Activated CD8-positive, alpha-beta memory T cell treated with anti-CD3 and anti-CD28 coated beads, Interleukin-2, amount 50 U/mL, for 24 hours (primary cell): Measurements from ENCODE around the gene SMARCA4.
"Not testable (repeated sequence)": the region's sequence is repeated elsewhere in the genome, so short reads cannot be mapped to it uniquely, and the experiment has no call there.

Experiments
- DNase-seq: peaks from one replicate; pipeline ENCODE4 v3.0.0-alpha.2; 2020; ENCODE audit errors: extremely low read depth

The SMARCA4 gene

DNA sequence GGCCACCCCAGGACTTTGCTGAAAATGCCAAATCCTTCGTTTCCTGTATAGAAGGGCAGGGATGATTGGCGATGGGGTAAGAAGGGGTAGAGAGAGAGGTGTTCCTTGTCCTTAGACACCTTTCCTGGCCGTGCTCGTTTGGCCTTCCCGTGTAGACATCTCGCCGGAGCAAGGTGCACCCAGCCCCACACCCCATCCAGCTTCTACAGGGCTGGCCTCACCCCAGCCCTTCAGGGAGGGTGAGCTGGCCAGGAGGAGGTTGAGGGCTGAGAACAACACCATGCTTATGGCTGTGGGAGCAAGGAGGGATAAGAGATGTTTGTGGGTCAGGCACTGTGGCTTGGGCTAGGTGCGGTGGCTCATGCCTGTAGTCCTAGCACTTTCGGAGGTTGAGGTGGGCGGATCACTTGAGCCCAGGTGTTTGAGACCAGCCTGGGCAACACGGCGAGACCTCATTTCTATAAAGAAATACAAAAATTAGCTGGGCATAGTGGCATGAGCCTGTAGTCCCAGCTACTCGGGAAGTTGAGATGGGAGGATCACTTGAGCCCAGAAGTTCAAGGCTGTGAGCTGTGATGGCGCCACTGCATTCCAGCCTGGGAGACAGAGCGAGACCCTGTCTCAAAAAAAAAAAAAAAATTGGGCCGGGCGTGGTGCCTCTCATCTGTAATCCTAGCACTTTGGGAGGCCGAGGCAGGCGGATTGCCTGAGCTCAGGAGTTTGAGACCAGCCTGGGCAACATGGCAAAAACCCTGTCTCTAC is 15.5 kb downstream of the SMARCA4 start:
- no peak for DNase-seq

DNA sequence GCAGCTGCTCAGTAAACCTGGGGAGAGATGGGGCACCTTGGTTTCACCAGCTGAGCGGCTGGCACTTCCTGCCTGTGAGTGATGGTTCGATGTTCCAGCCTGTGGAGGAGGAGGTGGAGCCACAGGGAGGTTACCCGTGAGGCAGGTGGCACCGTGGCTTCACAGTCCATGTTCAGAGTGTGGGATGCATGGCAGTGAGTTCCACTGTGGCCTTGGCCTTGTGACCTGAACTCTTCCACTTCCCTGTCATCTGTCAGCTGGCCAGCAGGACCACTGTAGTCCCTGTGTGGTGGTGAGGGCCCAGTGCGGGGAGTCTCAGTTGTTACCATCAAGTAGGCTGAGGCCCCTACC is 16.9 kb downstream of the SMARCA4 start:
- no peak for DNase-seq

DNA sequence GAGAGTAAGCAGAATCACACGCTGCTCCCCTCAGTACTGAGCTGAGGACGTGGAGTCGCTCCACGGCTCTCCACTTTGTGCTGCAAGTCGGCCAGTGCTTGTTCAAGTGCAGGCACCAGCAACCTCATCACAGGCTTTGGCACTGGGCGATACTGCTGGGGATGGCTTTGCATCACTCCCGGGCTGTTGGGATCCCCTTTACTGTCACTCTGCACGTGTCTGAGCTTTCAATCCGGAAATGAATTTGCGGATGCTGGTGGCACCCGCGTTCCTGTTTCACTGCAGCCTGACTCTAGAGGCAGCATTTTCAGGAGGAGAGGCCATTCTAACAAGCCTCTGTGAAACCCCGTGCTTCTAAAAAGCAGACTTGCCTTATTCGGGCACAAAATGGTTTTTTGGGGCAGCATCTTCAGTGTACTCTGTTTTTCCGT is 19.1 kb downstream of the SMARCA4 start:
- no peak for DNase-seq

DNA sequence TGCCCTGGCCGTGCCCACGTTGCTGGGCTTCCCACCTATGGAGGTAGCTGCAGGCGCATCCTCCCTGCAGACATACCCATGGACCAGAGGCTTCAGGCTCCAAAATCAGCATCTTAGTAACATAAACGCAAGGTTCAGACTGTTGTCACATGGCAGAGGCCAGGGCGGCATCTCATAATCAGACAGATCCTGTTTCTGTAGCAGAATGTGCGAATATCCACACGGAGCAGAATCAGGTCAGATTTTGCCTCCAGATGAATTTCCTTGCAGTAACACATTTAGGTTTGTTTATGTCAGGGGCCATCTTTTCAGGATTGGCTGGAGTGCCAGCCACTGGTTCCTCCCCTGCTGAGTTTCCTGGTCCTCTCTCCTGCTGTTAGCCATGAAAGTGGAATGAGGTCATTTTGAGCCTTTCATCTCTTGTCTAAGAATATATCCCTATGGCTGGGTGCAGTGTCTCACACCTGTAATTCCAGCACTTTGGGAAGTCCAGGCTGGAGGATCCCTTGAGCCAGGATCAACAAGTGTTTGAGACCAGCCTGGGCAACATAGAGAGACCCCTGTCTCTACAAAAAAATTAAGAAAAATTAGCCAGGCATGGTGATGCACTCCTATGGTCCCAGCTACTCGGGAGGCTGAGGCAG is 20.5 kb downstream of the SMARCA4 start:
- DNase-seq: no peak

DNA sequence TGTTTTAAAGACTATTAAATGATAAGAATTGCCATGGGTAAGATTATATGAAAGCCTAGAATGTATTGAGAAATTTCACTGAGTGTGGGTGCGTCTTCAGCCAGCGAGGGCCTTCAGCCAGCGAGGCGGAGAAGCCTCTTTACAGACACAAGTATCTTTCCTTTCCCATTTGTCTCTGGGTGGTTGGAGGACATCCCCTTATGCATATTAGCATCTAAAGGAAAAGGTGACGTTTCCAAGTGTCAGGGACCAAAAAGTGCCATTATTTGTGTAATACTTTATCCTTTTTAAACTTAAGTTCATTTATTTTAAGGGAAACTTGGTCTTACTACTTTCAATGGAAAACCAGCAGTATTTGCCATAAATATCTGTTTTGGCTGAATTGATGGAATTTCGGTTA is 22.2 kb downstream of the SMARCA4 start:
- no peak for DNase-seq

DNA sequence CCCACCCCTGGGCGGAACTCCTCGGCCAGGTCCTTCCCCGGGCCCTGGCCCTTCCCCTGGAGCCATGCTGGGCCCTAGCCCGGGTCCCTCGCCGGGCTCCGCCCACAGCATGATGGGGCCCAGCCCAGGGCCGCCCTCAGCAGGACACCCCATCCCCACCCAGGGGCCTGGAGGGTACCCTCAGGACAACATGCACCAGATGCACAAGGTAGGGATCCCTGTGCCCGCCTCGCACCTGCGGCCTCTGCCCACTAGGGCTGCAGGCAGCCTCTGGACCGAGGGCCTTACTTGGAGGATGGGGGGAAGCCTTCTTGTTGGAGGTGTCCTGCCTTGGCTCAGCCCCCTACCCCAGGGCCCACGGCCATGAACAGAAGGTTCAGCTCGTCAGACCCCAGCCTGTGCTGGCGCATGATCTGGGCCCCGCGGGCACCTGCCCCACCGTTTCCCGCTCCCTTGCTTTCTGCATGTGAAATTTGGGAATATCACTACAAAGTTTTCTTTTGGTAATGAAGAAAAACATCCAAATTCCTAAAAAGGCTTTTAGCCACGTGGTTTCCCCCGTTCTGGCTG is 23.4 kb downstream of the SMARCA4 start:
- no peak for DNase-seq

DNA sequence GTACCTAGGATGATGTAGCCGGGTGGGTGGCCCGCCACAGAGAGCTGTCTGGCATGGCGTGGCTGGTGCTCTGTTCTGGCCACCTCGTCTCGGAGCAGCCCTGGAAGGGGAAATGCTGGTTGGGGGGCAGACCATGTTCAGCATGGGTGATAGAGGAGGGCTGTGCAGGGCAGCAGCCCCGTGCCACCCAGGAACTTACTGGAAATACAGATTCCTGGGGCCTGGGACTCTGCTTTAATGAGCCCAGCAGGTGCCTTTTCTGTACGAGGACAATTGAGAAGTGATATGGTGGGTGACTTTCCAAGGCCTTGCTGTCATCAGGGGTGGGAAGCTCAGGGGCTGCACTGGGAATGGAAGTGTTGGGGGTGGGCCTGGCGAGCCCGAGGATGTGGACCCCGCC is 24.7 kb downstream of the SMARCA4 start:
- no peak for DNase-seq

DNA sequence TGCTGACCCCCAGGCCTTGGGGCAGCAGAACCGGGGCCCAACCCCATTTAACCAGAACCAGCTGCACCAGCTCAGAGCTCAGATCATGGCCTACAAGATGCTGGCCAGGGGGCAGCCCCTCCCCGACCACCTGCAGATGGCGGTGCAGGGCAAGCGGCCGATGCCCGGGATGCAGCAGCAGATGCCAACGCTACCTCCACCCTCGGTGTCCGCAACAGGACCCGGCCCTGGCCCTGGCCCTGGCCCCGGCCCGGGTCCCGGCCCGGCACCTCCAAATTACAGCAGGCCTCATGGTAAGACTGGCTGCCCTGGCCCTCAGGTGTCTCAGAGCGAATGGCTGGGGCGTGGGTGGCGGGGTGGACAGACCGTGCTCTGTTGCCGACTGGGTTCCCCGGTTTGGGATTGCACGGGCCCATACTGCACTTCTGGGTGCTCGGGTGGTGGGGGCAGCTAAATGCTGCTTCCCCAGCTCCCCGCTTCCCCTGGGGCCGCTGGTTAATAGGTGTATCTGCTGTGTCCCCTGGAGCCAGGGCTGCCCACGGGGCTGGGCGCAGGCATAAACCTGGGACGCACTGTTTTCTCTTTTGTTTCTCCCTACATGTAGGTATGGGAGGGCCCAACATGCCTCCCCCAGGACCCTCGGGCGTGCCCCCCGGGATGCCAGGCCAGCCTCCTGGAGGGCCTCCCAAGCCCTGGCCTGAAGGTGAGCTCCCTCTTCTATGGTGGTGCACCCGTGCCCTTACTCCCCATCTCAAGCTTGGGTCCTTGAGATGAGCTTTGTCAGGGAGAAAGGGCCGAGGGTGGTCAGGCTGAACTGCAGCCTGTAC is 25.7 kb downstream of the SMARCA4 start:
- no peak for DNase-seq

DNA sequence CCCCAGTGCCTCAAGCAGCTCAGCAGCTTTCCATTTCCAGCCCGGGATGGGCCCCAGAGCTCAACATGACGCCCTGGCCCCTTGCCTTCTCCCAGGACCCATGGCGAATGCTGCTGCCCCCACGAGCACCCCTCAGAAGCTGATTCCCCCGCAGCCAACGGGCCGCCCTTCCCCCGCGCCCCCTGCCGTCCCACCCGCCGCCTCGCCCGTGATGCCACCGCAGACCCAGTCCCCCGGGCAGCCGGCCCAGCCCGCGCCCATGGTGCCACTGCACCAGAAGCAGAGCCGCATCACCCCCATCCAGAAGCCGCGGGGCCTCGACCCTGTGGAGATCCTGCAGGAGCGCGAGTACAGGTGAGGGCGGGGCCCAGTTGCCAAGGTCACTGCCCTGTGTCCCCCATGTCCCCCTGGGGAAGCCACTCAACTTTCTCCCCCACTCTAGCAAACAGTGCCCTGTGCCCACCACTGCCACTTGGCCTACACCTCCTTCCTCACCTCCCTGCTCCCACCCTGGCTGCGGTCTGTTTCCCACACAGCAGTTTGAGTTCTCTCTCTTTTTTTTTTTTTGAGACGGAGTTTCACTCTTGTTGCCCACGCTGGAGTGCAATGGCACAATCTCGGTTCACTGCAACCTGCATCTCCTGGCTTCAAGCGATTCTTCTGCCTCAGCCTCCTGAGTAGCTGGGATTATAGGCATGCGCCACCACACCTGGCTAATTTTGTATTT is 26.9 kb downstream of the SMARCA4 start:
- no peak for DNase-seq

DNA sequence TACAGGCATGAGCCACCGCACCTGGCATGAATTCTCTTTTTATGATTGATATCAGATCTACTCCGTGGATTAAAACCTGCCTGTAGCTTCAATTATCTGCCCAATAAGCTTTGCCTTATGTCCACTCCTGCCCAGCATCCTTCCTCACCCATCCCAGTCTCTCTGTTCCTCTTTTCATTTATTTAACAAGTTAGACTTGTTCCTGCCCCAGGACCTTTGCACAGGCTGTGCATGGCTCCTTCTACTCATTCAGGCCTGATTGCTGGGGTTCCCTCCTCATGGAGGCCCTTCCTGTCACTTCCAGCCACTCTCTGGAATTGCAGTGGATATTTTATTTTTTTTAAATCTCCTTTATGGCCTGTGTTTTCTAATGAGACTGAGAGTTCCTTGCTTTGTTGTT is 27.6 kb downstream of the SMARCA4 start:
- DNase-seq: no peak

DNA sequence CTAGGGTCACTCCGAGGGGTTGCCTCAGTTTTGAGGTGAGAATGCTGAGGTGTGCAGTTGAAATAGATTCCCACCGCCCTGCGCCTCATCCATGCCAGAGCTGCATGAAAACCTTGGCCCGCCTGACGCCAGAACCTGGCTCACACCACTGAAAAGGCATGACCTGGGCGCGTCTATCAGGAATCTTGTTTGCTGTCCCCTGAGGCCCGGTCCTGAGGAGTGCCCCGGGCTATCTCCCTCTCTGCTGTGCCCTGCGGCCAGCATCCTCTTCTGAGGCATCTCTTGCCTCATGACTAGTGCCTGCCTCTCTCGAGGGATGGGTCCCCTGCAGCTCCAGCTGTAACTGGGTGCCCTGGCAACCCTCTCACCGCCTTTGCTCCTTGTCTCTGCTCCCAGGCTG is 28.1 kb downstream of the SMARCA4 start:
- no peak for DNase-seq

DNA sequence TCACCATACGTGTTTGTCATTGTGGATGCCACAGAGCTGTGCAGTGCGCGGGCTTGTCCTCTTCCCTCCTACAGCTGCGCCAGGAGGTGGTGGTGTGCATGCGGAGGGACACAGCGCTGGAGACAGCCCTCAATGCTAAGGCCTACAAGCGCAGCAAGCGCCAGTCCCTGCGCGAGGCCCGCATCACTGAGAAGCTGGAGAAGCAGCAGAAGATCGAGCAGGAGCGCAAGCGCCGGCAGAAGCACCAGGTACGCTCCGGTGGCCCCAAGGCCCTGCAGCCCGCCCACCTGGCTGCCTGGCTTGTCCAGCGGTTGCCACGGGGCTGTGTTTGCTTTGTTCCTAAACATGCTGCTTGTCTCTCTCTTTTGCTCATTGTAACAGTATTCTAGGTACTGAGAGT is 30.2 kb downstream of the SMARCA4 start:
- DNase-seq: no peak

DNA sequence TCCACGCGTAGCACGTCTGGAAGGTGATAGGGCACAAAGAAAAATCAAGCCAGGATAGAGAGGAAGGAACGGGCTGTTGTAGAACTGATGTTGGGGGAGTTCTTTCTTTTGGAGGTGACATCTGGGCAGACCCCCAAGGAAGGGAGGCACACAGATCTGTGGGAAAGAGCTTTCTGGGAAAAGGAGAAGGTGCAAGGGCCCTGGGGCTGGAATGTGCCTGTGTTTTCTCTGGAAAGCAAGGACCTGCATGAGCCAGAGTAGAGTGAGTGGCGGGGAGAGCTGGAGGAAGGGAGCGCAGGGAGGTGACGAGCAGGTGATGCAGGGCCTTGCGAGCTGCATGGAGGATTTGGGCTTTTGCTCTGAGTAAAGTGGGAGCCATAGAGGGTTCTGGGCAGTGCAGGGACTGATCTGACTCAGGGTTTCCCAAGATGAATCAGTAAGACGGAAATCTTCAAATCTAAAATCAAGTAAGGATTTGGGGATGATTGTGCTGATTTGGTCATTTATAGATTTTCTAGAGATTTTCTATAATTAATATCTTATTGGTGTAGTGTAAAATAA is 30.8 kb downstream of the SMARCA4 start:
- DNase-seq: no peak

DNA sequence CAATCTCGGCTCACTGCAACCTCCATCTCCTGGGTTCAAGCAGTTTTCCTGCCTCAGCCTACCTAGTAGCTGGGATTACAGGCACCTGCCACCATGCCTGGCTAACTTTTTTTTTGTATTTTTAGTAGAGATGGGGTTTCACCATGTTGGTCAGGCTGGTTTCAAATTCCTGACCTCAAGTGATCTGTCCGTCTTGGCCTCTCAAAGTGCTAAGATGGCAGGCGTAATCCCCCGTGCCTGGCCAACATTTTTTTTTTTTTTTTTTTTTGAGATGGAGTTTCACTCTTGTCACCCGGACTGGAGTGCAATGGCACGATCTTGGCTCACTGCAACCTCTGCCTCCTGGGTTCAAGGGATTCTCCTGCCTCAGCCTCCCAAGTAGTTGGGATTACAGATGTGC is 31.3 kb downstream of the SMARCA4 start:
- DNase-seq: not testable (repeated sequence)

DNA sequence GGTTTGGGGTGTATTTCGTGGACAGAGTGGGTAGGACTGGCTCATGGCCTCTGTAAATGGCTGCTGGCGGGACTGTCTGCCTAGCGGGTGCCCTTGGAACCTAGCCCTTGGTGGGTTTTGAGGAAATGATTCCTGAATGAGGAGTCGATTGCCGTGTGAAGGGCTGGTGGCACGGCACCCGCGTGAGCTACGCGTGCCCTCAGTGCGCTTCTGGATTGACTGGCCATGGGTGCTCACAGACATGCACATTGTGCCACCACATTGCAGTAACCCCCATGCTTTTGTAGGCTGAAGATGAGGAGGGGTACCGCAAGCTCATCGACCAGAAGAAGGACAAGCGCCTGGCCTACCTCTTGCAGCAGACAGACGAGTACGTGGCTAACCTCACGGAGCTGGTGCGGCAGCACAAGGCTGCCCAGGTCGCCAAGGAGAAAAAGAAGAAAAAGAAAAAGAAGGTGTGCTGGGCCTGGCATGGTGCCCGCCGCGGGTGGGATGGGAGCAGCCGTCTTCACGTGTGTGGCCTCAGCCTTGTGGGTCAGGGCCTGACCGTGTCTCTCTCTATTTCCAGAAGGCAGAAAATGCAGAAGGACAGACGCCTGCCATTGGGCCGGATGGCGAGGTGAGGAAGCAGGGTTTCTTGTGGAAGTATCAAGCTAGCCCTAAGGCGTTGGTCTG is 35.2 kb downstream of the SMARCA4 start:
- no peak for DNase-seq

DNA sequence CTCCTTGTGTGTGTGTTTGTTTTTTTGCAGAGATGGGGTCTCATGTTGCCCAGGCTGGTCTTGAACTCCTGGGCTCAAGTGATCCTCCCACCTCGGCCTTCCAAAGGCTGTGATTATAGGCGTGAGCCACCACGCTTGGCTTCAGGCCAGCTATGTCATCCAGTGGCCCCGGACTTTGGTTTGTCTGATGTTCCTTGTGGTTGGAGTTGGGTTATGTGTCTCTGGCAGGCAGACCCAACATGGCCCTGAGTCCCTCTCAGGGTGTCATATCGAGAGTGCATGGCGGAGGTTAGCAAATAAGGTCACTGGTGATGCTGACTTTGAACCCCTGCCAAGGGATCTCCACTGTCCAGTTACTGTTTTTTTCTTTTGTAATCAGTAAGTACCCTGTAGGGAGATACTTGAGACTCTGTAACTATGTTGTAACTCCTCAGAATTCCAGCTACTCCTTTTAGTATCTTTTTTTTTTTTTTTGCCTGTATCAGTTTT is 37.3 kb downstream of the SMARCA4 start:
- no peak for DNase-seq

DNA sequence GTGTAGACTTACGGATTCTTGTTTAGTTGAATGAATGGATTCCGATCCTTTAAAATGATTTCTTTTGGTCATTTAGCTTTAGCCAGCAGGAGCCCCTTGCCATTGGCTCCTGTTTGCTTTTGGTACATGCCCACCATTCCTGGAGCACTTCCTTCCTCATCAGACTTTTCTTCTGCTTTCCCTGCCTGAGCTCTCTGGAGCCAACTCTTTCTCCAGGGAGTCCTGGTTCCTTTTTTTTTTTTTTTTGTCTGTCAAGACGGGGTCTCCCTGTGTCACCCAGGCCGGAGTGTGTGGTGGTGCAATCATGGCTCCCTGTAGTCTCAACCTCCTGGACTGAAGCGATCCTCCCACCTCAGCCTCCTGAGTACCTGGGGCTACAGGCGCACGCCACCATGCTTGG is 37.8 kb downstream of the SMARCA4 start:
- DNase-seq: no peak

DNA sequence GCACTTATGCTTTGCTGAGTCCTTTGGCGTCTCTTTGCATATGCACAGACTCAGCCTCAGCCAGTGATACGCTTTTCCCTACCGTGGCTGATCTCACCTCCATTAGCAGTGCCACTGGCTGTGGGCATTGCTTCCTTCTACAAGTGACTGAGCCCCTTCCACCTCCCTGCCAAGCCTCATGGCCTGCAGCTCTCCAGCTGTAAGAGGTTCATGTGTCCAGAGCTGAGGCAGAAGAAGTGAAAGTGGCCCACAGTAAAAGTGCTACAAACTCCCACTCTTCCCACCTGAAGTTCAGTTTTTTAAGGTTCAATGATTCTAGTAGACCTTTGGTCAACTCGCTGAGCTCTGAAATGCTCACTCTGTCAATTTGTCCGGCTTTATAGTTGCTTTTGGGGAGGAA is 44.7 kb downstream of the SMARCA4 start:
- no peak for DNase-seq

DNA sequence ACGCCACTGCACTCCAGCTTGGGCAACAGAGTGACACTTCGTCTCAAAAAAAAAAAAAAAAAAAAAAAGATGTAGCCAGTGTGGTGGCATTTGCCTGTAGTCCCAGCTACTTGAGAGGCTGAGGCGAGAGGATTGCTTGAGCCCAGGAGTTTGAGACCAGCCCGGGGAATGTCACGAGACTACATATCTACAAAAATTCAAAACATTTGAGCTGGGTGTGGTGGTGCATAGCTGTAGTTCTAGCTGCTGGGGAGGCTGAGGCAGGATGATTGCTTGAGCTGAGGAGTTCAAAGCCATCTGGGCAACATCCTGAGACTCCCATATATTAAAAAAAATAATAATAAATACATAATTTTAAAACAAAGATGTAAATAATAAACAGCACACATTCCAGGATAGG is 46.6 kb downstream of the SMARCA4 start:
- no peak for DNase-seq

DNA sequence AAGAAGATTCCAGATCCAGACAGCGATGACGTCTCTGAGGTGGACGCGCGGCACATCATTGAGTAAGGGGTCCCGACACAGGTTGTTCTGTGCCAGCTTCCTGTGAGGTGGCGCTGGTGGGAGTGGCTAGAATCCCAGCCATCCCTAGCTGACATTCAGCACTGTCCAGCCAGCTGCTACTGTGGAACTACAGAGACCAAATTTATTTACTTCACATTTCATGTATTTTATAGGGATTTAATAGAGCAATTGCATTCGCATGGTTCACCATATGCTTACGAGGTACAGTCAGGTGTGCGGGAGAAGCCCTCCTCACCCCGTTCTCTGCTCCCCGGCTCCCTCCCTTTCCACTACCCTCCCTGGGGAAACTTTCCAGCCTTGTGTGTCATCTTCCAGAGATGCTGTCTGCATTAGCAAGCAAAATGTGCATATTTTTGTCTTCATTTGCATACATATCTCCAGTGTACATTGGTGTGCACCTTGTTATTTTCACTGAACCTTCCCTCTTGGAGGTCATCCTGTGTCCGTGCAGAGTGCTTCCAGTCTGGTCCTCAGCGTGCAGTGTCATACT is 47.2 kb downstream of the SMARCA4 start:
- no peak for DNase-seq
